ENCODE results near the gene CCL5. TPM values are rescaled to one million over a fixed set of nuclear protein-coding genes. Genes with fewer than 3 reads are reported as not detected.
"Not testable (repeated sequence)": the region's sequence is repeated elsewhere in the genome, so short reads cannot be mapped to it uniquely, and the experiment has no call there.

Gene CCL5
- total RNA-seq, 1 experiment from 2014 or later, result not detected

- no peak for DNase-seq (ENCODE audit: extremely low read depth, low read depth)
These were observed 20.1 kb upstream of the CCL5 start for GRCh38 chr17:35900280-35900679.

DNA sequence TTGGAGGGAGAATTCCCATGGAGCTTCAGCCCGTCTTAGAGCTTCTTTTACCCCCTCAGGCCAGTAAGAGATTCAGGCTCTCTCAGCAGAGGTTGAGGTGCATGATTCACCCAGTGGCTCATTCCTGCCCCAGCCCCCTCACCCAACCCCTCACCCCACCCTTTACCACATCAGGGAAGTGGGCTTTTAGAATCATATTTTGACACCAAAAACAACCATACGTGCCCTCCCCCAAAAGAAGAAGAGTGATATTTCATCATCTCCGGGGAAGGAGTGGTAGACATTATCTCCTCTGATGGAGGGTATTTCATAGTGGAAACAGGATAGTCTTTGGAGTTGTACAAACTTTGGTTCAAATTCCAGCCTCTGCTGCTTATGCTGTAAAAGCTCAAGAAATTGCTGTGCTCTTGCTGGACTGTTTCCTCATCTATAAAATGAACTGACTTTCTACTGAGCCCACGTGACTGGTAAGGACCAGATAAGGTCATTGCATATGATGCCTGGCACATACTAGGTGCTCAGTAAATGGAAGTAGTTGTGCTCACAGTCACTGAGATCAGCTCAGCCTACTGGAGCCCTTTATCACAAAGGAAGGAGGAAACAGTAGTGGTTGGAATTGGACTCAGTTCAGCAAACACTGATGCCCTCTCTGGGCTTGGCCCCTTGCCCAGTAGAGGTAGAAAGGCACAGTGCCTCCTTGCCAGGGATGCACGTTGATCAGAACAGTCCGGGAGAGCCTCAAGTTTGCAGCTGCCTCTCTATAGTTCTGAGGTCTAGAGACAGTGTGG, 18.3 kb upstream of the CCL5 start:
- DNase-seq (ENCODE audit: extremely low read depth, low read depth), result no peak

- not testable (repeated sequence) for DNase-seq (ENCODE audit: extremely low read depth, low read depth)
These were observed 17.6 kb upstream of the CCL5 start for GRCh38 chr17:35897772-35898171.

DNA sequence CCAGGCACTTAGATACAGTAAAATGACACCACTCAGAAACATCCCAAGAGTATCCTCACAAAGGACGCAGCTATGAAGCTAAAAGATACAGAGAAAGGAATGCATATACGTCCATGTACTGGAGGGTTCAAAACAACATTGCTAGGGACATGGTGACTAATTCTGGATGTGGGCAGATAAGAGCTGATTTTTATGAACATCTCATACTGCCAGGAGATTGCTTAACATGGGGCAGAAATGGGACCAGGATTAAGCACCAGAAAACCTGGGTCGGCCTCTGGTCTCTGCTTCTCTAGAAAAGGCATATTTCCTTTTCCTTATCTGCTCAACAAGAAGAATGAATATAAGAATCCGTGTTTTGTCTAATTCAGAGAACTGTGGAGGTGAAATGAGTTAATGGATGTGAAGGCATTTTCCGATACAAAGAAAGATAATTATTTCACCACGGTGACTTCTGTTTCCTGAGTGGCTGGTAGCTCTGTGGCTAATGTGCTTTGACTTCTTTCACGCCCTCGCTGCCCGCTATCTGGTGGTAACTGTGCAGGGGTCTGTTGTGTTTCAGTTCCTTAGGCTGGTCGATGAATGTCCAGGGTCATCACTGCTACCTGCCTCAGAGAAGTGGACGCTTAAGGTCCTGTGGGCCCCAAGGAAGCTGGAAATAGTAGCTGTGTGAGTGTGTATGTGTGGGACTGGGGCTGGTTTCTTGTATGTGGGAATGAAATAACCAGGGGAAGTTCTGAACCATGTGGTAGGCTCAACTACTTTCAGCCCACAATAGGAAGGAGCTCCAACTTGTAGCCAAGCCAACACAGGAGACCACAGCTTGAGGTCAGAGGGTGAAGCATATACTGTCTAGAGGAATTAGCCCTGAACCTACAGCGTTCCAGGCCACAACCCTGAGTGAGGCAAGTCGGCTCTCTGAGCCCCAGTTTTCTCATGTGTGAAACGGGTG, 15.8 kb upstream of the CCL5 start:
- DNase-seq (ENCODE audit: extremely low read depth, low read depth), result no peak

GRCh38 chr17:35894206-35894605, 14.0 kb upstream of the CCL5 start:
- DNase-seq (ENCODE audit: extremely low read depth, low read depth), result no peak

- DNase-seq (ENCODE audit: extremely low read depth, low read depth), result no peak
These were observed 13.6 kb upstream of the CCL5 start for GRCh38 chr17:35893751-35894150.

- no peak for DNase-seq (ENCODE audit: extremely low read depth, low read depth)
These were observed 12.2 kb upstream of the CCL5 start for GRCh38 chr17:35892091-35893035.

DNA sequence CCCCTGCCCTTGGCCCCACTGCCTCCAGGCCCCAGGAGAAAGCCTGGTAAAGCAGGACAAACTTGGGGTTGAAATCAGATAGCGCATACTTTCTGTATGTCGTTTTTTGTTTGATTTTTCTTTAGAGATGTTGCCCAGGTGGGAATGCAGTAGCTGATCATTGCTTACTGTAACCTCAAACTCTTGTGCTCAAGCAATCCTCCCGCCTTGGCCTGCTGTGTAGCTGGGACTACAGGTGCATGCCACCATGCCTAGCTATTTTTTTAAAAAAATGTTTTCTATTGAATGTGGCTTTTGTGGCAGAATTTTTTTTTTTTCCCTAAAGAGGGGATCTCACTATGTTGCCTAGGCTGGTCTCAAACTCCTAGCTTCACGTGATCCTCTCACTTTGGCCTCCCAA, 11.1 kb upstream of the CCL5 start:
- DNase-seq (ENCODE audit: extremely low read depth, low read depth), result no peak

- no peak for DNase-seq (ENCODE audit: extremely low read depth, low read depth)
These were observed 10.6 kb upstream of the CCL5 start for GRCh38 chr17:35890774-35891155.

DNA sequence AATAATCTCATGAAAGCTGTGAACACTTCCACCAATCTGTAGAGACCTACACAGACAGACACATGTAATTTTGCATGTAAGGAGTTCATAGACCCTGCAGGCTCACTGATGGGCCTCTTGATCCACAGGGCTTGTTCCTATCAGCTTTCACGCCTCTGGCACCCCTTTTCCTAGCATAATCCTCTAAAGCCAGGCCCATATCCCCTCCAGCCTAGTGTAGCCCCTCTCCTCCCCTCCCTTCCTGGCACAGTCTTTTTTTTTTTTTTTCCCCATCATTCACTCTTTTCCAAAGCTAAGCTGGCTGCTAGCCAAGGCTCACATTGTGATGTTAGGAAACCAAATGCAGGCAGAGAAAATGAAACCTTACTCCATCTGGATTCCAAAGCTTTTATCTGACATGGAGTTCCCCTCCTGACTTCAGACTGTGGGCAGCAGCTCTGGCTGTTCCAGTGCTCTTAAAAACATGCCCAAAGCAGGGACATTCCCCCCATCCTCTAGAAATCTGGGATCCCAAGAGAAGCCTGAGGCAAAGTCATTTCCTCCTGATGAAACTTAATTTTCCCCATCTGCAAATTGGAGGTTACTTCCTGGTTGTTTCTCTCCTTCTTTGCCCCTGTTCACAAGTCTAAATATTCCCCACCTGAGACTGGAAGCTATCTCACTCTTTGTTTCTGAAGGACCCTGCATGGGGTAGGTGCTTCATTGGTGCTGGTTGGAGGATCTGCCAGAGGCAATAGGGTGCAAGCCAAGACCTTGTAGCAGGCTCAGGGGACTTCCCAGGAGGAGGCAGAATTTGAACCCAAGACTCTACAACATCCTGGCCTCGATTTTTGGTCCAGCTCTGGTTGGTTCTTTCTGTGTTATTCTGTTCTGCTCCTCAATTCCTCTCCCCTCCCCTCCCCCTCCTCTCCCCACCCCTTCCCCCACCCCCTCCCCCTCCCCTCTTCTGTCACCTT, 9.9 kb upstream of the CCL5 start:
- no peak for DNase-seq (ENCODE audit: extremely low read depth, low read depth)

DNA sequence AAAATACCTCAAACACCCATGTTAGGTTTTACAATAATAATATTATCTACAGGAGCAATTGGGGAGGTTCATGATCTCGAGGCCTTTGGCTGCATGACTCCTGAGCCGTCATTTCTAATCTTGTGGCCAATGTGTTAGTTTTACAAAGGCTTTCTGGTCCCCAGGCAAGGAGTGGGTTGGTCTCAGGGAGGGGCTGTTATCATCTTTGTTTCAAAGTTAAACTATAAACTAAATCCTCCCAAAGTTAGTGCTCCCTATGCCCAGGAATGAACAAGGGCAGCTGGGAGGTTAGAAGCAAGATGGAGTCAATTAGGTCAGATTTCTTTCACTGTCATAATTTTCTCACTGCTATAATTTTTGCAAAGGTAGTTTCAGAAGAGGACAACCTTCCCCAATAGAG, 9.1 kb upstream of the CCL5 start:
- DNase-seq (ENCODE audit: extremely low read depth, low read depth), result no peak

GRCh38 chr17:35878361-35878760, 1.8 kb downstream of the CCL5 start:
- DNase-seq (ENCODE audit: extremely low read depth, low read depth), result no peak

DNA sequence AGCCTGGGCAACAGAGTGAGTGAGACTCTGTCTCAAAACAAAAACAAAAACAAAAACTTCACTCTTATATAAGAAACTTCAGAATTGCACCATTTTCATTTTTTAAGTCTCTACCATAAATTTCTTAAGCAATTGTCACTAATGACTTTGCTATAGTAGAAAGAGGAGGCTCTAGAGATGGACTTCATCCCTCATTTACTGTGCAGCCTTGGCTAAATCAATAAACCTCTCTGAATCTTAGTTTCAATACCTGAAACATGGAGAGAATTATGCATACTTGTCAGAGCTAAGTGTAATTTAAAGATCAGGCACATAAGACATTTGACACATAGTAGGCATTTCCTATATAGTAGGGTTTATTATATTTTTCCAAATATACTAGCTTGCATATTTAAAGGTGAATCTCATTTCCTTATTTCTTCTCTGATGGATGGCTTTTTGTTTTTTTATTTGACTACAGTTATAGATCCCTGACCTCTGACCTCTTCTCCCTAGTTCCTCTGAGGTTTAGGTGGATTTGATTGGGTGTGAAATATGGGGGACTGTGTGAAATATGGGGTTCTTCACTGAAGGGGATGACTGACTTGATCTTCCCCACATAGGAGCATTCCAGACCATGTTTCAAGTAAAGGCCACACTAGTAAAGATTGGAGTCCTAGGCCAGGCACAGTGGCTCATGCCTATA, 2.7 kb downstream of the CCL5 start:
- no peak for DNase-seq (ENCODE audit: extremely low read depth, low read depth)

- no peak for DNase-seq (ENCODE audit: extremely low read depth, low read depth)
These were observed 3.6 kb downstream of the CCL5 start for GRCh38 chr17:35876534-35876933.

DNA sequence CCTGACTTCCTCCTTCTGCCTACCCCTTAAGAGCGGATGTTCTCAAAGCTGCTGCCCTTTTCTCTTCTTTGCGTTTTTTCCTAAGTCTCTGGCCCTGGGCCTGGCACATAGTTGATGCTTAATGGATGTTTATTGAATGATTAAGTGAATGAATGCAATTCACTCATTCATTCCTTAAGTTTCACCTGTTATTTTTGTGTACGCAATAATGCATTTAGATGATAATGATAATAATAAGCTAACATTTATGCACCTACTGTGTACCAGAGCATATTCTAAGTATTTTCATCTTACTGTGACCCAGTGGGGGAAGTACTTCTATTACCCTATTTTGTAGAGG, 4.4 kb downstream of the CCL5 start:
- no peak for DNase-seq (ENCODE audit: extremely low read depth, low read depth)

- no peak for DNase-seq (ENCODE audit: extremely low read depth, low read depth)
These were observed 4.9 kb downstream of the CCL5 start for GRCh38 chr17:35875072-35875799.

- DNase-seq (ENCODE audit: extremely low read depth, low read depth), result no peak
These were observed 7.8 kb downstream of the CCL5 start for GRCh38 chr17:35872196-35872980.
